HG02678 (cell line): ENCODE data around the gene TPK1.
"Not testable (repeated sequence)": the region's sequence is repeated elsewhere in the genome, so short reads cannot be mapped to it uniquely, and the experiment has no call there.

Source experiments
- ATAC-seq: cut with Tn5 transposase; IDR thresholded peaks from one replicate; pipeline ENCODE4 v1.9.1; 2021; ENCODE audit warnings: mild to moderate bottlenecking, moderate library complexity; ENCODE audit not compliant: unreplicated experiment

TPK1 gene

GRCh38 chr7:144780071-144780608 is 55.7 kb downstream of the TPK1 start:
- no peak for ATAC-seq

GRCh38 chr7:144777889-144778288 is 58.0 kb downstream of the TPK1 start:
- not testable (repeated sequence) for ATAC-seq

GRCh38 chr7:144777005-144777839 is 58.6 kb downstream of the TPK1 start:
- ATAC-seq = no peak

- no peak for ATAC-seq
These were observed 59.4 kb downstream of the TPK1 start for GRCh38 chr7:144776447-144776846.

GRCh38 chr7:144775749-144776148 is 60.1 kb downstream of the TPK1 start:
- ATAC-seq = no peak

GRCh38 chr7:144771927-144772326 is 63.9 kb downstream of the TPK1 start:
- ATAC-seq = no peak

GRCh38 chr7:144771174-144771573 is 64.7 kb downstream of the TPK1 start:
- ATAC-seq = no peak

GRCh38 chr7:144769352-144769751 is 66.5 kb downstream of the TPK1 start:
- ATAC-seq = no peak

GRCh38 chr7:144768633-144769032 is 67.2 kb downstream of the TPK1 start:
- no peak for ATAC-seq

- no peak for ATAC-seq
These were observed 72.6 kb downstream of the TPK1 start for GRCh38 chr7:144763291-144763690.

- ATAC-seq = no peak
These were observed 73.0 kb downstream of the TPK1 start for GRCh38 chr7:144762853-144763252.

- no peak for ATAC-seq
These were observed 74.4 kb downstream of the TPK1 start for GRCh38 chr7:144761493-144761892.

- no peak for ATAC-seq
These were observed 76.2 kb downstream of the TPK1 start for GRCh38 chr7:144759653-144760052.

- ATAC-seq = no peak
These were observed 87.9 kb downstream of the TPK1 start for GRCh38 chr7:144747936-144748335.

GRCh38 chr7:144738708-144739314 is 97.0 kb downstream of the TPK1 start:
- peak; percentile 94 for ATAC-seq

GRCh38 chr7:144738146-144738545 is 97.7 kb downstream of the TPK1 start:
- ATAC-seq = no peak

GRCh38 chr7:144736880-144737493 is 98.9 kb downstream of the TPK1 start:
- ATAC-seq = no peak

GRCh38 chr7:144735505-144736276 is 100.2 kb downstream of the TPK1 start:
- ATAC-seq = no peak

GRCh38 chr7:144731661-144732351 is 104.0 kb downstream of the TPK1 start:
- no peak for ATAC-seq

- no peak for ATAC-seq
These were observed 105.6 kb downstream of the TPK1 start for GRCh38 chr7:144730224-144730623.
